HCT116 (cell line): Measurements from ENCODE around the gene SPCS2. TPM values are rescaled to one million over a fixed set of nuclear protein-coding genes. Genes with fewer than 3 reads are reported as not detected.

ENCODE experiments used
- ATAC-seq: fragments of 200-7000 bp; cut with Tn5 transposase; 2 replicates; pipeline ENCODE4 v1.9.1; 2020; ENCODE audit warnings: mild to moderate bottlenecking, moderate library complexity
- BruUV-seq: library from RNA; stranded (reverse); fragments of 400-500 nt; replicated peaks from 2 replicates; lab custom pipeline; 2021; lab: Mats Ljungman, UMichigan
- CTCF ChIA-PET: fragments of 300-600 bp; sonication (Branson Sonifier 250); formaldehyde crosslinking; loops from one replicate; lab custom pipeline; 2021; ENCODE audit warnings: antibody characterized with exemption; lab: Charles Lee
- POLR2A ChIA-PET: fragments of 300-600, 350-600 bp; sonication (Branson Sonifier 250); formaldehyde crosslinking; loops from one replicate; lab custom pipeline; 2021; ENCODE audit warnings: antibody characterized with exemption; lab: Charles Lee
- RAD21 ChIA-PET, 2 experiments: fragments of 300-600 bp; sonication (Branson Sonifier 250); formaldehyde crosslinking; loops; one replicate each; lab custom pipeline; 2023; ENCODE audit warnings: low total read pairs in 2 of 2; ENCODE audit not compliant: uncharacterized antibody in 2 of 2, unreplicated experiment in 2 of 2, low non-redundant PET in 1 of 2; lab: Charles Lee
- DNase-seq: peaks from one replicate; pipeline ENCODE4 v3.0.0-alpha.2; 2010; ENCODE audit warnings: low read depth, low spot score
- H2AFZ ChIP-seq: fragments of 200-600 bp; shearing (Covaris generic), sonication (generic); 2 replicates; pipeline ENCODE4 v1.6.1; 2017; ENCODE audit warnings: low read depth, mixed run types, mixed read lengths, antibody characterized with exemption, low read length; ENCODE audit not compliant: poor library complexity, severe bottlenecking
- H3K27ac ChIP-seq: 2 replicates; pipeline ENCODE4 v1.5.1; 2012; ENCODE audit warnings: low read depth, low read length
- H3K27me3 ChIP-seq: fragments of 200-600 bp; sonication (generic); 2 replicates; pipeline ENCODE4 v1.6.1; 2016; ENCODE audit warnings: mixed run types, low read length, mixed read lengths; ENCODE audit not compliant: insufficient read depth
- H3K36me3 ChIP-seq, 2 experiments: fragments of 200-500 bp in 1 of 2; fragments of 200-600 bp in 1 of 2; sonication (Bioruptor generic) in 1 of 2; sonication (generic) in 1 of 2; 2 replicates each; pipeline versions ENCODE4 v1.5.1 to v1.6.1; 2014 to 2016; ENCODE audit warnings: low read length in 2 of 2, inconsistent platforms in 1 of 2, mixed read lengths in 1 of 2, mixed run types in 1 of 2; ENCODE audit not compliant: insufficient read depth in 2 of 2, control insufficient read depth in 1 of 2
- H3K4me1 ChIP-seq, 2 experiments: fragments of 200-600 bp in 1 of 2; sonication (generic) in 1 of 2; 2 replicates each; pipeline versions ENCODE4 v1.5.1 to v1.6.1; 2012 to 2017; ENCODE audit warnings: low read length in 2 of 2, inconsistent platforms in 1 of 2, mild to moderate bottlenecking in 1 of 2, mixed read lengths in 1 of 2, mixed run types in 1 of 2, moderate library complexity in 1 of 2; ENCODE audit not compliant: insufficient read depth in 2 of 2, control insufficient read depth in 1 of 2
- H3K4me2 ChIP-seq: fragments of 200-600 bp; sonication (generic); 2 replicates; pipeline ENCODE4 v1.6.1; 2017; ENCODE audit warnings: mixed run types, low read length, mixed read lengths
- H3K4me3 ChIP-seq, 2 experiments: fragments of 200-600 bp in 1 of 2; sonication (generic) in 1 of 2; replicated peaks in 1 of 2; 2 replicates each; pipeline ENCODE4 v1.5.1; 2011 to 2016; ENCODE audit warnings: low read length in 2 of 2, control low read depth in 1 of 2, low read depth in 1 of 2, mild to moderate bottlenecking in 1 of 2, mixed read lengths in 1 of 2, mixed run types in 1 of 2
- H3K79me2 ChIP-seq: fragments of 200-600 bp; sonication (generic); 2 replicates; pipeline ENCODE4 v1.6.1; 2017; ENCODE audit warnings: mild to moderate bottlenecking, mixed run types, low read length, moderate library complexity, mixed read lengths; ENCODE audit not compliant: insufficient read depth
- H3K9ac ChIP-seq: fragments of 200-600 bp; sonication (generic); 2 replicates; pipeline ENCODE4 v1.6.1; 2016; ENCODE audit warnings: low read length, mixed read lengths
- H3K9me2 ChIP-seq: fragments of 200-600 bp; sonication (generic), shearing (Covaris generic); 2 replicates; pipeline ENCODE4 v1.6.1; 2017; ENCODE audit warnings: mixed run types, mild to moderate bottlenecking, moderate library complexity; ENCODE audit not compliant: insufficient read depth
- H3K9me3 ChIP-seq, 2 experiments: fragments of 200-500 bp in 1 of 2; fragments of 200-600 bp in 1 of 2; sonication (Bioruptor generic) in 1 of 2; sonication (generic) in 1 of 2; 2 replicates each; pipeline ENCODE4 v1.6.1; 2014 to 2017; ENCODE audit warnings: low read length in 2 of 2, mixed read lengths in 2 of 2, inconsistent platforms in 1 of 2, low read depth in 1 of 2, mild to moderate bottlenecking in 1 of 2, mixed run types in 1 of 2, moderate library complexity in 1 of 2; ENCODE audit not compliant: control insufficient read depth in 1 of 2, insufficient read depth in 1 of 2
- H4K20me1 ChIP-seq: fragments of 200-600 bp; sonication (generic), shearing (Covaris generic); 2 replicates; pipeline ENCODE4 v1.6.1; 2017; ENCODE audit warnings: mixed run types, mild to moderate bottlenecking, moderate library complexity; ENCODE audit not compliant: insufficient read depth
- CBX3 ChIP-seq: IDR thresholded peaks from 2 replicates; pipeline ENCODE4 v1.6.1; 2012; ENCODE audit warnings: low read depth
- CEBPB ChIP-seq: IDR thresholded peaks from 2 replicates; pipeline ENCODE4 v1.6.1; 2012; ENCODE audit warnings: low read depth
- ELF1 ChIP-seq: IDR thresholded peaks from 2 replicates; pipeline ENCODE4 v1.6.1; 2012; ENCODE audit warnings: low read depth, borderline replicate concordance
- EZH2 ChIP-seq: fragments of 200-600 bp; sonication (generic); IDR thresholded peaks from 2 replicates; pipeline ENCODE4 v1.6.1; 2017; ENCODE audit warnings: antibody characterized with exemption, mixed run types
- EZH2phosphoT487 ChIP-seq: fragments of 200-600 bp; IDR thresholded peaks from 2 replicates; pipeline ENCODE4 v1.6.1; 2018; ENCODE audit warnings: antibody characterized with exemption, borderline replicate concordance
- JUND ChIP-seq: IDR thresholded peaks from 2 replicates; pipeline ENCODE4 v1.6.1; 2012
- MAX ChIP-seq: IDR thresholded peaks from 2 replicates; pipeline ENCODE4 v1.6.1; 2012
- POLR2A ChIP-seq: IDR thresholded peaks from 2 replicates; pipeline ENCODE4 v1.7.0; 2011; ENCODE audit warnings: borderline replicate concordance; ENCODE audit not compliant: insufficient read depth, insufficient read length; ENCODE audit errors: extremely low read depth
- POLR2AphosphoS5 ChIP-seq: IDR thresholded peaks from 2 replicates; pipeline ENCODE4 v1.6.1; 2011; ENCODE audit warnings: mild to moderate bottlenecking, low read depth, low read length, moderate library complexity
- SIN3A ChIP-seq: IDR thresholded peaks from 2 replicates; pipeline ENCODE4 v1.6.1; 2012; ENCODE audit warnings: low read depth
- SP1 ChIP-seq: IDR thresholded peaks from 2 replicates; pipeline ENCODE4 v1.6.1; 2012; ENCODE audit warnings: low read depth
- SRF ChIP-seq: IDR thresholded peaks from 2 replicates; pipeline ENCODE4 v1.6.1; 2012; ENCODE audit warnings: low read depth
- ZNF274 ChIP-seq: fragments of 200-500 bp; sonication (Bioruptor generic); IDR thresholded peaks from 2 replicates; pipeline ENCODE4 v1.6.1; 2014; ENCODE audit warnings: mild to moderate bottlenecking, low read depth, low read length, inconsistent platforms
- intact Hi-C: fragments of 100-400 bp; cut with micrococcal nuclease; formaldehyde crosslinking; loops from 2 replicates; pipeline ENCODE4 v1.10.0; 2022
- total RNA-seq: library from RNA; stranded (reverse); gene quantifications from one replicate; pipeline ENCODE4 v1.2.1, GENCODE V29; 2021; ENCODE audit not compliant: unreplicated experiment
- TF ChIP-seq, protein P1 (sequence below): IDR thresholded peaks from 2 replicates; pipeline ENCODE4 v1.6.1; 2012; ENCODE audit warnings: low read depth
- TF ChIP-seq, protein P2 (sequence below): IDR thresholded peaks from 2 replicates; pipeline ENCODE4 v1.6.1; 2012
- TF ChIP-seq, protein P3 (sequence below): IDR thresholded peaks from 2 replicates; pipeline ENCODE4 v1.6.1; 2011; ENCODE audit warnings: mild to moderate bottlenecking, low read length, moderate library complexity; ENCODE audit not compliant: insufficient replicate concordance; ENCODE audit errors: extremely low read depth

The SPCS2 gene
- total RNA-seq, 1 experiment from 2014 or later, result 133 TPM

DNA sequence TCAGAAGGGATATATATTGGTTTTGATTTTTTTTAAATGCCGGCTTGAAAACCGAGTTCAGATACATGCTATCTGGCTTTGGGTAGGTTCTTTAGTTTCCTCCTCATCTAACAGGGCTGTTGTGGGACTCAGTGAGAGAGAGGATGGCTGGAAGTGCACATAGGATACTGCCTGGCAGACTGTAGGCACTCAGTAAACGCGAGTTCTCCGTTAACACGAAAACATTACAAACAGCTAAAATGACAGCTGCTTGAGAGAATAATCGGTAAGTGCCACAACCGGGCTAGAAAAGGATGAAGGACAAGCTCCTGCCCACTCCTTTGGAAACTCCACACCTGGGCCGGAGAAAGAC, 544 bp upstream of the SPCS2 start:
- H4K20me1 ChIP-seq, result 0 out of 2 replicates have a peak, but pooled peaks cover 4% of the 10 kb centered on the region
- H3K4me2 ChIP-seq, result peak overlapping the region; percentile 91
- H3K27ac ChIP-seq, result peak overlapping the region; percentile 53
- no peaks in the 10 kb centered on the region for H3K9me3 ChIP-seq
- peaks cover 0 to 9% of the 10 kb centered on the region in 2 experiments; a peak in 1 of 4 replicates for H3K36me3 ChIP-seq
- BruUV-seq, result TSS peak; percentile 87
- intact Hi-C loops, result no loop called here
- H3K79me2 ChIP-seq, result peaks cover 61% of the 10 kb centered on the region
- ChIA-PET RAD21 (no interaction called here), CTCF (interaction anchor here (0.9 to 1.0 kb wide), 2 partner anchors 294 to 300 kb away, joined by 3 read pairs; no protein-coding TSS in a partner anchor), POLR2A (interaction anchor here (1.0 kb wide), 1 partner anchor 40 kb away, joined by 5 read pairs; the partner anchor contains the start of gene NEU3)
- TF ChIP-seq CEBPB (no peak), EZH2 (no peak), POLR2AphosphoS5 (no peak), ZNF274 (no peak), ELF1 (no peak), EZH2phosphoT487 (no peak), CBX3 (no peak), JUND (no peak), SRF (no peak), MAX (no peak), SP1 (no peak), SIN3A (no peak), POLR2A (no peak)
- TF ChIP-seq, protein P1, sequence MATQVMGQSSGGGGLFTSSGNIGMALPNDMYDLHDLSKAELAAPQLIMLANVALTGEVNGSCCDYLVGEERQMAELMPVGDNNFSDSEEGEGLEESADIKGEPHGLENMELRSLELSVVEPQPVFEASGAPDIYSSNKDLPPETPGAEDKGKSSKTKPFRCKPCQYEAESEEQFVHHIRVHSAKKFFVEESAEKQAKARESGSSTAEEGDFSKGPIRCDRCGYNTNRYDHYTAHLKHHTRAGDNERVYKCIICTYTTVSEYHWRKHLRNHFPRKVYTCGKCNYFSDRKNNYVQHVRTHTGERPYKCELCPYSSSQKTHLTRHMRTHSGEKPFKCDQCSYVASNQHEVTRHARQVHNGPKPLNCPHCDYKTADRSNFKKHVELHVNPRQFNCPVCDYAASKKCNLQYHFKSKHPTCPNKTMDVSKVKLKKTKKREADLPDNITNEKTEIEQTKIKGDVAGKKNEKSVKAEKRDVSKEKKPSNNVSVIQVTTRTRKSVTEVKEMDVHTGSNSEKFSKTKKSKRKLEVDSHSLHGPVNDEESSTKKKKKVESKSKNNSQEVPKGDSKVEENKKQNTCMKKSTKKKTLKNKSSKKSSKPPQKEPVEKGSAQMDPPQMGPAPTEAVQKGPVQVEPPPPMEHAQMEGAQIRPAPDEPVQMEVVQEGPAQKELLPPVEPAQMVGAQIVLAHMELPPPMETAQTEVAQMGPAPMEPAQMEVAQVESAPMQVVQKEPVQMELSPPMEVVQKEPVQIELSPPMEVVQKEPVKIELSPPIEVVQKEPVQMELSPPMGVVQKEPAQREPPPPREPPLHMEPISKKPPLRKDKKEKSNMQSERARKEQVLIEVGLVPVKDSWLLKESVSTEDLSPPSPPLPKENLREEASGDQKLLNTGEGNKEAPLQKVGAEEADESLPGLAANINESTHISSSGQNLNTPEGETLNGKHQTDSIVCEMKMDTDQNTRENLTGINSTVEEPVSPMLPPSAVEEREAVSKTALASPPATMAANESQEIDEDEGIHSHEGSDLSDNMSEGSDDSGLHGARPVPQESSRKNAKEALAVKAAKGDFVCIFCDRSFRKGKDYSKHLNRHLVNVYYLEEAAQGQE, result no peak
- TF ChIP-seq, protein P2, sequence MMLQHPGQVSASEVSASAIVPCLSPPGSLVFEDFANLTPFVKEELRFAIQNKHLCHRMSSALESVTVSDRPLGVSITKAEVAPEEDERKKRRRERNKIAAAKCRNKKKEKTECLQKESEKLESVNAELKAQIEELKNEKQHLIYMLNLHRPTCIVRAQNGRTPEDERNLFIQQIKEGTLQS, result no peak
- TF ChIP-seq, protein P3, sequence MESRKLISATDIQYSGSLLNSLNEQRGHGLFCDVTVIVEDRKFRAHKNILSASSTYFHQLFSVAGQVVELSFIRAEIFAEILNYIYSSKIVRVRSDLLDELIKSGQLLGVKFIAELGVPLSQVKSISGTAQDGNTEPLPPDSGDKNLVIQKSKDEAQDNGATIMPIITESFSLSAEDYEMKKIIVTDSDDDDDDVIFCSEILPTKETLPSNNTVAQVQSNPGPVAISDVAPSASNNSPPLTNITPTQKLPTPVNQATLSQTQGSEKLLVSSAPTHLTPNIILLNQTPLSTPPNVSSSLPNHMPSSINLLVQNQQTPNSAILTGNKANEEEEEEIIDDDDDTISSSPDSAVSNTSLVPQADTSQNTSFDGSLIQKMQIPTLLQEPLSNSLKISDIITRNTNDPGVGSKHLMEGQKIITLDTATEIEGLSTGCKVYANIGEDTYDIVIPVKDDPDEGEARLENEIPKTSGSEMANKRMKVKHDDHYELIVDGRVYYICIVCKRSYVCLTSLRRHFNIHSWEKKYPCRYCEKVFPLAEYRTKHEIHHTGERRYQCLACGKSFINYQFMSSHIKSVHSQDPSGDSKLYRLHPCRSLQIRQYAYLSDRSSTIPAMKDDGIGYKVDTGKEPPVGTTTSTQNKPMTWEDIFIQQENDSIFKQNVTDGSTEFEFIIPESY, result no peak
- ATAC-seq, result peak; percentile 33
- peak overlapping the region; percentile 17 for H2AFZ ChIP-seq
- H3K9ac ChIP-seq, result peak overlapping the region; percentile 97
- no peak for DNase-seq
- H3K9me2 ChIP-seq, result no peaks in the 10 kb centered on the region
- H3K27me3 ChIP-seq, result no peaks in the 10 kb centered on the region
- peak overlapping the region; percentile 100 for H3K4me3 ChIP-seq
- H3K4me1 ChIP-seq, result peaks cover 8 to 19% of the 10 kb centered on the region in 2 experiments
